GM18511 (cell line): ENCODE measurements around the gene ABLIM1.
A peak's percentile ranks its signal among the peaks of the same experiment; 100 is the strongest.

Experiments used
- ATAC-seq: cut with Tn5 transposase; IDR thresholded peaks from one replicate; pipeline ENCODE4 v1.9.1; 2021; ENCODE audit warnings: mild to moderate bottlenecking, moderate library complexity; ENCODE audit not compliant: unreplicated experiment

The ABLIM1 gene

GRCh38 chr10:114624951-114625780 lies 32.9 kb downstream of the ABLIM1 start:
- ATAC-seq, result no peak

- ATAC-seq, result no peak
Measured at GRCh38 chr10:114624422-114624821, 33.7 kb downstream of the ABLIM1 start.

GRCh38 chr10:114623661-114624294 lies 34.3 kb downstream of the ABLIM1 start:
- no peak for ATAC-seq

GRCh38 chr10:114623155-114623554 lies 34.9 kb downstream of the ABLIM1 start:
- ATAC-seq, result no peak

DNA sequence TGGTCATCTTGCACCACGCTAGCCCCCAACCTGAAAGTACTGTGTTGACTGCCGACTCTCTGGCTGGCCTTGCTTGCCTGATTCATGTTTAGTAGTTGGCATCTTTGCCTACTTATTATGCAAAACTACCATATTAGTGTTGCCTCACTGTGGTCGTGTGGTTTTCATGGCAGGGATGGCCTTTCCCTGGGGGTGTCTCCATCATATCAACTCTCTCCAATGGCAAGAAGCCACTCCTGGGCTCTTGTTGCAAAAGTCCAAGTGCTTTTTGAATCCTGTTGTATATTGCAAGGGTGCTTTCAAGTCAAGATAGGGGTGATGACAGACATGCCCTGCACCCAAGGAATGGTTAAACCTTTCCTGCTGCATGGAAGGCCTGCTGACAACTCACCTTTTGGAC lies 39.4 kb downstream of the ABLIM1 start:
- no peak for ATAC-seq

GRCh38 chr10:114616516-114616915 lies 41.6 kb downstream of the ABLIM1 start:
- no peak for ATAC-seq

DNA sequence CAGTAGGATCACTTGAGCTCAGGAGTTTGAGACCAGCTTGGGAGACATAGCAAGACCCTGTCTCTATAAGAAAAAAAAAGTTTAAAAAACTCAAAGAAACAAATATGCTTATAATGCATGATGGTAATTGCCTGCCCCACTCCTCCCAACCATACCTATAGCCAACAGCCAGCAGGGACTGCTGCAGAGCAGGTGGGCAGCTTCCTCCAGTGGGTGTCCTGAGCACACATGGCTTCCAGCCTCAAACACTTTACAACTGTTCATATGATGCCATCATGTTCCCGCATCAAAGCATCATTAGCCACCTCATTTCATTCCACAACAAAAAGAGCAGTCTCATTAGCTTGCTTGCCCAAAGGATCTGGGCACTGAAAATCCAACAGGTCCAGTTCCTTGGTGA lies 42.0 kb downstream of the ABLIM1 start:
- no peak for ATAC-seq

GRCh38 chr10:114615600-114616007 lies 42.5 kb downstream of the ABLIM1 start:
- peak; percentile 97 for ATAC-seq

- ATAC-seq, result no peak
Measured at GRCh38 chr10:114613237-114613979, 44.7 kb downstream of the ABLIM1 start.

GRCh38 chr10:114611617-114612016 lies 46.5 kb downstream of the ABLIM1 start:
- ATAC-seq, result no peak

DNA sequence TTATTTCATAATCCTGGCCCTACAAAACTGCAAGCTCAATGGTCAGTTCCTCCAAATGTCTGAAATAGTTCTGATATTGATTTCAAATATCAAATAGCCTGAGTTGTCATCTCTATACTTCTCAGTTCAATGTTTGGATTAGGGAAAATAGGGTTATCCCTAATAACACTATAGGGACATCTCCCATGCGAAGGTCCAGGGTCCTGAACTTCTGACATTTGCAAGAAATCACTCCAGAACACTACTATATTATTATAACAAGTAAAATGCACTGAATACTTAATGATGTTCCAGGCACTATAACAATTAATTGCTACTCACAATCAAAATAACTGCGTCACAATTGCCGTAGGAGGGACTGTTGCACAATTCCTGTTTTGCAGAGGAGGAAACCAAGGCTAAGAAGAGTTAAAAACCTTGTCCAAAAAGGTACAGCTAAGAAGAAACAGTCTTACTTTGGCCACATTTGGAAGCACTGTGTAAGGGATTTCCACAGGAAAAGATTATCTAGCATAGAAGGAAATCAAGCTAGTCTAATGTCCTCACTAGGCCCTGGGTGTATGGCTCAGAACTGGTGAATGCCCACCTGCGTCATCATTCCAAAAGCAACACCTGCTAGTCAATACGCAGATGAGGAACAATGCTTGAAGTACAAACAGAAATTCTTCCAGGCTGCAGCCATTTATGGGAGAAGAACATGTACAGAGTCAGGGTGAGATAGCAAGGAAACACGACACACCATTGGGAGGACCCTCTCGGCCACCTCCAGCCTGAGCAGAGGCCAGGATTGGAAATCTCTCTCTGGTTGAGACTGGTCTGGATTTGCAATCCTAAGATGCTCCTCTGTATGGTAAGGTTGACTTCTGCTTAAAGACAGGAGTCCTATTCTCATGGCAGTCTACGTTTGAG lies 48.3 kb downstream of the ABLIM1 start:
- ATAC-seq, result no peak

DNA sequence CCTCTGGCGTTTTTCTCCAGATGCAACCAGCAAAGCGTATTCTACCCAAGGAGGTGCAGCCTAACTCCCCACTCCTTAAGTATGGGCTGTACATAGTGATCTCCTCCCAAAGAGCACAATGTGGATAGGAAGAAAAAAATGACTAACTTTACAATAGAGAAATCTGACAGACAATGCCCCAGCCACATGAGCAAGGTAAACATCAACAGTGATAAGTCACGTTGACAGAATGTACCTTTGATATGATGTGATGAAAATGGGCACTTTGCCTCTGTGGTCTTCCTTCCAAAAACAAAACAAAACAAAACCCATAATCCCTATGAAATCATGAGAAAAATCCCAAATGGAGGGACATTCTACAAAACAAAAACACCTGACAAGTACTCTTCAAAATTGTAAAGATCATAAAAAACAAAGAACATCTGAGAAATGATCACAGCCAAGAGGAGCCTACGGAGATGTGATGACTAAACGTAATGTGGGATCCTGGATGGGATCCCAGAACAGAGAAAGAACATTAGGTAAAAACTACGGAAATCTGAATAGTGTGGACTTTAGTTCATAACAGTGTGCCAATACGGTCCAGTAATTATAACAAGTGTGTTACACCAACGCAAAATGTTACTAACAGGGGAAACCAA lies 50.6 kb downstream of the ABLIM1 start:
- ATAC-seq, result no peak

GRCh38 chr10:114605155-114605797 lies 52.8 kb downstream of the ABLIM1 start:
- ATAC-seq, result peak; percentile 68

- no peak for ATAC-seq
Measured at GRCh38 chr10:114604357-114605130, 53.5 kb downstream of the ABLIM1 start.

GRCh38 chr10:114603948-114604347 lies 54.1 kb downstream of the ABLIM1 start:
- no peak for ATAC-seq

DNA sequence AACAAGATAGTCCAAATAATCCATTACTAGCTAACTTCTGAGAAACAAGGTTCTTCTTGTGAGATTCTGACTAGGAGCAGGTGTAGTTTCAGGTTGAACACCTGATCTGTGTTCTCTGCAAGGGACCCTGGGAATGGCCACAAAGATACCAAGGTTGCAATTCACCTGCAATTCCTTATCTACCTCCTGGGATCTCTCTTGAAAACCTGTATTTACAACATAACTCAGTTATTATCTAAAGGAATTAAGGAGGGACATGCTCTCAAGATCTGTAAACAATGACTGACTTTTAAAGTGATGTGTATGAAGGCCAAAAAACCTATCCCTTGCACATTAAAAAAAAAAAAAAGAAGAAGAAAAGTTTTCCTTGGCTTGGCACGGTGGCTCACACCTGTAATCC lies 54.8 kb downstream of the ABLIM1 start:
- ATAC-seq, result no peak

GRCh38 chr10:114600057-114600456 lies 58.0 kb downstream of the ABLIM1 start:
- no peak for ATAC-seq

DNA sequence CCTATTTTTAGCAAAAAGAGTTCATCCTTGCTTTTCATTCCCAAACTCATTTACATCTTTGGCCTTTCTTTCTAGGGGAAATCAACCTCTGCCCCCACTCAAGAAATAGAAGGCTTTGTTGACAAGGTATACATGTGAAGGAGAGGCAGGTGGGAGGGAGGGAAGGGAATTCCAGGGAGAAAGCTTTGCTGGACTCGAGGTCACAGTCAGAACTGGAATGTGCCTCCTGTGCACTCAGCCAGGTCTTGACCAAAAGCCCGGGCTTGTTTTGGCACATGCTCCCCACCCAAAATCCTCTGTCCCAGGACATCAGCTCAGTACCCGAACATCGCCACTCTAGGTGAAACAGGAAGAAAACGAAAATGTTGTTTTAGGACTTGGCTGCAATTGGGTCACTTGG lies 61.3 kb downstream of the ABLIM1 start:
- ATAC-seq, result no peak
